PFSK-1 (cell line): ENCODE data around the gene PDC.

Experiments used
- POLR2AphosphoS5 ChIP-seq: IDR thresholded peaks from 2 replicates; pipeline ENCODE4 v1.6.1; 2012; ENCODE audit warnings: low read depth, mild to moderate bottlenecking, control low read depth, low read length, moderate library complexity
- REST ChIP-seq, 2 experiments: IDR thresholded peaks; 2 replicates each; pipeline versions ENCODE4 v1.6.1 to v1.8.0; 2011 to 2012; ENCODE audit warnings: low read depth in 2 of 2, low read length in 2 of 2, control low read depth in 1 of 2, inconsistent platforms in 1 of 2, mild to moderate bottlenecking in 1 of 2, moderate library complexity in 1 of 2; ENCODE audit not compliant: insufficient read depth in 1 of 2
- TAF1 ChIP-seq: IDR thresholded peaks from 2 replicates; pipeline ENCODE4 v1.6.1; 2012; ENCODE audit warnings: low read length, control low read depth, borderline replicate concordance; ENCODE audit not compliant: insufficient read depth

DNA sequence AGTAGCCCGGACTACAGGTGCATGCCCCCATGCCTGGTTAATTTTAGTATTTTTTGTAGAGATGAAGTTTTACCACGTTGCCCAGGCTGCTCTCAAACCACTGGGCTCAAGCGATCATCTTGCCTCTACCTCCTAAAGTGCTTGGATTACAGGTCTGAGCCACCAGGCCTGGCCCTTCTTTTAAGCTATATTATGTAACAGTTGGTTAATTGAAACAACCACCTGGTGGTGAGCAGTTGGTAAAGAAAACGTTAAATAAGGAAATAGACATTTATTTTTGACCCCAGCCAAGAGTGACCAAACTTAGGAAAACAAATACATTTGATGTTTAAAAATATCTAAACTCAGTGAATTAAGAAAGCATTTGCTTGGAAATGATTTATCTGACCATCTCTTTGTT is 12.1 kb upstream of the PDC start:
- TF ChIP-seq REST (IDR thresholded peaks at IDR 0.05; ENCODE audit: insufficient read depth in 1 of 2, low read depth in 2 of 2, low read length in 2 of 2): no peak
- no peak for TF ChIP-seq POLR2AphosphoS5
- TF ChIP-seq TAF1: no peak
